Measurements from ENCODE around the gene WDR53. TPM values are rescaled to one million over a fixed set of nuclear protein-coding genes. Genes with fewer than 3 reads are reported as not detected.
"Not testable (repeated sequence)": the region's sequence is repeated elsewhere in the genome, so short reads cannot be mapped to it uniquely, and the experiment has no call there.

The WDR53 gene
- total and polyA plus RNA-seq, 3 experiments from 2014 or later: 21.5 to 28.8 (median 26.7) TPM

- POLR2A ChIA-PET: no interaction called here
- Mint-ChIP-seq H3K4me3 (no peak overlapping the region), H3K36me3 (peaks cover 0 to 55% (median 17%) of the 10 kb centered on the region in 3 donors), H3K27me3 (no peaks in the 10 kb centered on the region), H3K9me3 (no peaks in the 10 kb centered on the region), H3K4me1 (peaks cover 0 to 5% (median 0%) of the 10 kb centered on the region in 3 donors), H3K27ac (peak overlapping the region in 1 of 8 donors; percentile 55)
- CTCF ChIA-PET: no interaction called here
- no peaks in the 10 kb centered on the region for H3K4me1 ChIP-seq (ENCODE audit: insufficient read depth, low read length)
- H3K27me3 ChIP-seq (ENCODE audit: insufficient read depth, low read length, poor library complexity, severe bottlenecking): no peaks in the 10 kb centered on the region
- no peak overlapping the region for H3K27ac ChIP-seq (ENCODE audit: low read depth, low read length)
- no peaks in the 10 kb centered on the region for H3K9me3 ChIP-seq (ENCODE audit: low read length)
- H3K36me3 ChIP-seq (ENCODE audit: insufficient read depth, low read length): peaks cover 4% of the 10 kb centered on the region
- DNase-seq: no peak
- no peak overlapping the region for H3K4me3 ChIP-seq (ENCODE audit: low read length)
Measured at GRCh38 chr3:196585044-196585757, 16.8 kb upstream of the WDR53 start.

GRCh38 chr3:196572389-196572788 is 4.0 kb upstream of the WDR53 start:
- H3K36me3 Mint-ChIP-seq: peaks cover 0 to 17% (median 0%) of the 10 kb centered on the region in 3 donors

DNA sequence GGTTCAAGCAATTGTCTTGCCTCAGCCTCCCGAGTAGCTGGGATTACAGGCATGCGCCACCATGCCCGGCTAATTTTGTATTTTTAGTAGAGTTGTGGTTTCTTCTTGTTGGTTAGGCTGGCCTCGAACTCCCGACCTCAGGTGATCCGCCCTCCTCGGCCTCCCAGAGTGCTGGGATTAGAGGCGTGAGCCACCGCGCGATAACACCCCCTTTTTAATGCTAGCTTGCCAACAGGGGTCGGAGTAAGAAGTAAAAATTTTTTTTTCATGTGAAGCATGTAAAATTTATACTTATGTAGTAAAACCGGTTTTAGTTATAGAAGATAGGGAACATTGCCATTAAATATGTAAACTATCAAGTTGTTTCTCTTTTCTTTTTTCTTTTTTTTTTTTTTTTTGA is 2.0 kb upstream of the WDR53 start:
- H3K27ac Mint-ChIP-seq: peak overlapping the region in 1 of 8 donors; percentile 91
- H3K36me3 ChIP-seq (ENCODE audit: insufficient read depth, low read length); H3K27me3 Mint-ChIP-seq; H3K9me3 ChIP-seq (ENCODE audit: low read length); H3K9me3 Mint-ChIP-seq; H3K27me3 ChIP-seq (ENCODE audit: insufficient read depth, low read length, poor library complexity, severe bottlenecking); H3K4me3 ChIP-seq (ENCODE audit: low read length); DNase-seq; CTCF ChIA-PET; H3K27ac ChIP-seq (ENCODE audit: low read depth, low read length): not testable (repeated sequence)
- H3K4me3 Mint-ChIP-seq: peak overlapping the region in 5 of 7 donors; percentile 87 to 95 (median 93)
- peaks cover 29 to 40% (median 37%) of the 10 kb centered on the region in 3 donors for H3K4me1 Mint-ChIP-seq
- H3K4me1 ChIP-seq (ENCODE audit: insufficient read depth, low read length): peaks cover 26% of the 10 kb centered on the region
- POLR2A ChIA-PET: interaction anchor here (0.7 kb wide), 1 partner anchor 22 kb away, joined by 3 read pairs; no protein-coding TSS in a partner anchor
- peaks cover 0 to 23% (median 0%) of the 10 kb centered on the region in 3 donors for H3K36me3 Mint-ChIP-seq

More at GRCh38 chr3:196572389-196572788, 4.0 kb upstream of the WDR53 start:
- H3K4me3 ChIP-seq (ENCODE audit: low read length): no peak overlapping the region
- H3K9me3 Mint-ChIP-seq: no peaks in the 10 kb centered on the region
- no peak for DNase-seq
- H3K36me3 ChIP-seq (ENCODE audit: insufficient read depth, low read length): no peaks in the 10 kb centered on the region
- H3K27ac ChIP-seq (ENCODE audit: low read depth, low read length): no peak overlapping the region
- peaks cover 32 to 45% (median 34%) of the 10 kb centered on the region in 3 donors for H3K4me1 Mint-ChIP-seq
- H3K27me3 Mint-ChIP-seq: no peaks in the 10 kb centered on the region
- H3K27me3 ChIP-seq (ENCODE audit: insufficient read depth, low read length, poor library complexity, severe bottlenecking): no peaks in the 10 kb centered on the region
- POLR2A ChIA-PET: no interaction called here
- CTCF ChIA-PET: no interaction called here
- no peak overlapping the region for H3K27ac Mint-ChIP-seq
- no peak overlapping the region for H3K4me3 Mint-ChIP-seq
- no peaks in the 10 kb centered on the region for H3K9me3 ChIP-seq (ENCODE audit: low read length)
- peaks cover 19% of the 10 kb centered on the region for H3K4me1 ChIP-seq (ENCODE audit: insufficient read depth, low read length)

DNA sequence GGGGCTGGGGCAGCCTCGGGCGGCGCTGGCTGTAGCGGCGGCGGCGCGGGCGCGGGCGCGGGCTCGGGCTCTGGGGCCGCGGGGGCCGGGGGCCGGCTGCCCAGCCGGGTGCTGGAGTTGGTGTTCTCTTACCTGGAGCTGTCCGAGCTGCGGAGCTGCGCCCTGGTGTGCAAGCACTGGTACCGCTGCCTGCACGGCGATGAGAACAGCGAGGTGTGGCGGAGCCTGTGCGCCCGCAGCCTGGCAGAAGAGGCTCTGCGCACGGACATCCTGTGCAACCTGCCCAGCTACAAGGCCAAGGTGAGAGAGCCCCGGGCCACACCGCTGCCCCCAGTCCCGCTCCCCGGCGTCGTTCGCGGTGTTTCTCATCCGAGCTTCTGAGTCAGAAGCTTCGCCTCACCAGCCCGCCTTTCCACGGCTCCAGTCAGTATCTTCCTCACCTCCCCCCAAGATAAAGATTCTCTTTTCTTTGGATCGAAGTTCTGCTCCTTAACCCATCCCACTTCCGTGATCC is 706 bp upstream of the WDR53 start:
- Histone ChIP-seq H3K4me1 (ENCODE audit: insufficient read depth, low read length) (peaks cover 33% of the 10 kb centered on the region), H3K9me3 (ENCODE audit: low read length) (no peaks in the 10 kb centered on the region), H3K36me3 (ENCODE audit: insufficient read depth, low read length) (peaks cover 4% of the 10 kb centered on the region), H3K27ac (ENCODE audit: low read depth, low read length) (peak overlapping the region; percentile 91), H3K27me3 (ENCODE audit: insufficient read depth, low read length, poor library complexity, severe bottlenecking) (no peaks in the 10 kb centered on the region), H3K4me3 (ENCODE audit: low read length) (peak overlapping the region; percentile 52)
- Mint-ChIP-seq H3K9me3 (no peaks in the 10 kb centered on the region), H3K27me3 (no peaks in the 10 kb centered on the region), H3K4me1 (peaks cover 30 to 42% (median 39%) of the 10 kb centered on the region in 3 donors), H3K27ac (peak overlapping the region; percentile 8 to 99 (median 96)), H3K36me3 (peaks cover 0 to 29% (median 0%) of the 10 kb centered on the region in 3 donors), H3K4me3 (peak overlapping the region; percentile 87 to 98 (median 94))
- ChIA-PET POLR2A (interaction anchor here (0.6 to 2.2 kb wide), 9 partner anchors 13 to 373 kb away, joined by 3 to 13 read pairs (median 5); partner anchors contain the start of genes CEP19, NCBP2, PAK2 and PIGX), CTCF (interaction anchor here (1.1 to 2.1 kb wide), 3 partner anchors 41 to 116 kb away, joined by 3 to 6 read pairs (median 4); no protein-coding TSS in a partner anchor)
- DNase-seq: peak in 4 of 5 donors; percentile 38 to 70 (median 46)

GRCh38 chr3:196563721-196564225 is 4.6 kb downstream of the WDR53 start:
- POLR2A ChIA-PET: no interaction called here
- CTCF ChIA-PET: interaction anchor here (1.1 kb wide), 1 partner anchor 35 kb away, joined by 3 read pairs; no protein-coding TSS in a partner anchor
- no peak overlapping the region for H3K4me3 ChIP-seq (ENCODE audit: low read length)
- Mint-ChIP-seq H3K9me3 (no peaks in the 10 kb centered on the region), H3K27ac (peak overlapping the region in 7 of 8 donors; percentile 6 to 91 (median 80)), H3K27me3 (no peaks in the 10 kb centered on the region), H3K36me3 (peaks cover 0 to 64% (median 11%) of the 10 kb centered on the region in 3 donors), H3K4me1 (peaks cover 29 to 55% (median 36%) of the 10 kb centered on the region in 3 donors), H3K4me3 (peak overlapping the region in 5 of 7 donors; percentile 26 to 60 (median 43))
- H3K27me3 ChIP-seq (ENCODE audit: insufficient read depth, low read length, poor library complexity, severe bottlenecking): no peaks in the 10 kb centered on the region
- no peaks in the 10 kb centered on the region for H3K9me3 ChIP-seq (ENCODE audit: low read length)
- peak in 1 of 5 donors; percentile 8 for DNase-seq
- peak overlapping the region; percentile 13 for H3K27ac ChIP-seq (ENCODE audit: low read depth, low read length)
- peaks cover 26% of the 10 kb centered on the region for H3K4me1 ChIP-seq (ENCODE audit: insufficient read depth, low read length)
- H3K36me3 ChIP-seq (ENCODE audit: insufficient read depth, low read length): peaks cover 9% of the 10 kb centered on the region

DNA sequence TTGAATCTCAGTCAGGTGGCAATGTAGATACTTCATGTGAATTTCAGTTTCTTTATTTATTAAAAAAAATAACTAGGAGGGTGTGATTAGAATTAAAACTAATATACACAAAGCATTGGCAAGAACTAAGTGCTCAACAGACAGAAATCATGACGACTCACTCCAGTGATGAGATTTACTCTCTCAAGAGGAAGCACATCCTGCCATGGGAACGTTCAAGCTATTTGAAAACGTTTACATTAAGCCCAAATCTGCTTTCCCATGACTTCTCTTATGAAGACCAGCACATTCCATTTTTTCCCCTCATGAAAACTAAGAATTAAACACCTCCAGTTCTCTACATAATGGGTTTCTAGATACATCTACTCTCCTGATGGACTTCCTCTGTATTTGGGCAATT is 8.5 kb downstream of the WDR53 start:
- Histone ChIP-seq H3K27ac (ENCODE audit: low read depth, low read length) (no peak overlapping the region), H3K9me3 (ENCODE audit: low read length) (no peaks in the 10 kb centered on the region), H3K4me1 (ENCODE audit: insufficient read depth, low read length) (peaks cover 13% of the 10 kb centered on the region), H3K36me3 (ENCODE audit: insufficient read depth, low read length) (peaks cover 5% of the 10 kb centered on the region), H3K27me3 (ENCODE audit: insufficient read depth, low read length, poor library complexity, severe bottlenecking) (no peaks in the 10 kb centered on the region), H3K4me3 (ENCODE audit: low read length) (no peak overlapping the region)
- CTCF ChIA-PET: no interaction called here
- Mint-ChIP-seq H3K27me3 (no peaks in the 10 kb centered on the region), H3K27ac (no peak overlapping the region), H3K4me1 (peaks cover 18 to 38% (median 21%) of the 10 kb centered on the region in 3 donors), H3K9me3 (no peaks in the 10 kb centered on the region), H3K36me3 (peaks cover 0 to 60% (median 11%) of the 10 kb centered on the region in 3 donors), H3K4me3 (no peak overlapping the region)
- POLR2A ChIA-PET: no interaction called here
- DNase-seq: no peak

GRCh38 chr3:196558476-196558875 is 9.9 kb downstream of the WDR53 start:
- Histone ChIP-seq H3K4me1 (ENCODE audit: insufficient read depth, low read length) (peaks cover 3% of the 10 kb centered on the region), H3K27me3 (ENCODE audit: insufficient read depth, low read length, poor library complexity, severe bottlenecking) (no peaks in the 10 kb centered on the region), H3K9me3 (ENCODE audit: low read length) (no peaks in the 10 kb centered on the region), H3K27ac (ENCODE audit: low read depth, low read length) (no peak overlapping the region), H3K4me3 (ENCODE audit: low read length) (no peak overlapping the region), H3K36me3 (ENCODE audit: insufficient read depth, low read length) (peaks cover 5% of the 10 kb centered on the region)
- H3K27me3 Mint-ChIP-seq: no peaks in the 10 kb centered on the region
- H3K9me3 Mint-ChIP-seq: no peaks in the 10 kb centered on the region
- peaks cover 0 to 61% (median 16%) of the 10 kb centered on the region in 3 donors for H3K36me3 Mint-ChIP-seq
- H3K27ac Mint-ChIP-seq: peak overlapping the region in 1 of 8 donors; percentile 43
- H3K4me3 Mint-ChIP-seq: no peak overlapping the region
- ChIA-PET POLR2A (no interaction called here), CTCF (no interaction called here)
- no peak for DNase-seq
- peaks cover 8 to 26% (median 8%) of the 10 kb centered on the region in 3 donors for H3K4me1 Mint-ChIP-seq

GRCh38 chr3:196557236-196557635 is 11.1 kb downstream of the WDR53 start:
- Mint-ChIP-seq H3K27ac (no peak overlapping the region), H3K36me3 (peaks cover 0 to 55% (median 13%) of the 10 kb centered on the region in 3 donors), H3K9me3 (no peaks in the 10 kb centered on the region), H3K27me3 (no peaks in the 10 kb centered on the region), H3K4me1 (peaks cover 3 to 21% (median 3%) of the 10 kb centered on the region in 3 donors), H3K4me3 (no peak overlapping the region)
- Histone ChIP-seq H3K36me3 (ENCODE audit: insufficient read depth, low read length) (peaks cover 5% of the 10 kb centered on the region), H3K4me1 (ENCODE audit: insufficient read depth, low read length) (peaks cover 3% of the 10 kb centered on the region), H3K27ac (ENCODE audit: low read depth, low read length) (no peak overlapping the region), H3K4me3 (ENCODE audit: low read length) (no peak overlapping the region), H3K27me3 (ENCODE audit: insufficient read depth, low read length, poor library complexity, severe bottlenecking) (no peaks in the 10 kb centered on the region), H3K9me3 (ENCODE audit: low read length) (no peaks in the 10 kb centered on the region)
- DNase-seq: no peak
- ChIA-PET CTCF (interaction anchor here (1.0 kb wide), 1 partner anchor 19 kb away, joined by 4 read pairs; no protein-coding TSS in a partner anchor), POLR2A (no interaction called here)

All from CD8-positive, alpha-beta memory T cell (primary cell).